Esophagus squamous epithelium (tissue), 4 donors: ENCODE measurements around the gene SVOP.

Source experiments
- CTCF ChIP-seq, 6 experiments: fragments of 450-650 bp in 4 of 6; fragments of 200-600 bp in 2 of 6; sonication (generic) in 2 of 6; IDR thresholded peaks; one replicate each; pipeline ENCODE4 v1.5.1; 2016 to 2019; ENCODE audit warnings: antibody characterized with exemption in 6 of 6, mild to moderate bottlenecking in 4 of 6, moderate library complexity in 4 of 6
- POLR2A ChIP-seq, 4 donors: fragments of 450-650 bp; IDR thresholded peaks; one replicate each; pipeline ENCODE4 v1.6.1; 2017; ENCODE audit warnings: antibody characterized with exemption in 4 of 4, mild to moderate bottlenecking in 4 of 4, moderate library complexity in 3 of 4

GRCh38 chr12:108938247-108938924 is 82.5 kb downstream of the SVOP start:
- TF ChIP-seq POLR2A (IDR thresholded peaks at IDR 0.05) (no peak), CTCF (IDR thresholded peaks at IDR 0.05) (no peak)
